ENCODE results near the gene CABCOCO1. TPM values are rescaled to one million over a fixed set of nuclear protein-coding genes. Genes with fewer than 3 reads are reported as not detected.

The CABCOCO1 gene
- total and polyA plus RNA-seq, 9 of the 15 experiments (the other 6 are each of a cell fraction or from before 2014, with no cell fraction given) = 0.04 TPM; not detected in 8

DNA sequence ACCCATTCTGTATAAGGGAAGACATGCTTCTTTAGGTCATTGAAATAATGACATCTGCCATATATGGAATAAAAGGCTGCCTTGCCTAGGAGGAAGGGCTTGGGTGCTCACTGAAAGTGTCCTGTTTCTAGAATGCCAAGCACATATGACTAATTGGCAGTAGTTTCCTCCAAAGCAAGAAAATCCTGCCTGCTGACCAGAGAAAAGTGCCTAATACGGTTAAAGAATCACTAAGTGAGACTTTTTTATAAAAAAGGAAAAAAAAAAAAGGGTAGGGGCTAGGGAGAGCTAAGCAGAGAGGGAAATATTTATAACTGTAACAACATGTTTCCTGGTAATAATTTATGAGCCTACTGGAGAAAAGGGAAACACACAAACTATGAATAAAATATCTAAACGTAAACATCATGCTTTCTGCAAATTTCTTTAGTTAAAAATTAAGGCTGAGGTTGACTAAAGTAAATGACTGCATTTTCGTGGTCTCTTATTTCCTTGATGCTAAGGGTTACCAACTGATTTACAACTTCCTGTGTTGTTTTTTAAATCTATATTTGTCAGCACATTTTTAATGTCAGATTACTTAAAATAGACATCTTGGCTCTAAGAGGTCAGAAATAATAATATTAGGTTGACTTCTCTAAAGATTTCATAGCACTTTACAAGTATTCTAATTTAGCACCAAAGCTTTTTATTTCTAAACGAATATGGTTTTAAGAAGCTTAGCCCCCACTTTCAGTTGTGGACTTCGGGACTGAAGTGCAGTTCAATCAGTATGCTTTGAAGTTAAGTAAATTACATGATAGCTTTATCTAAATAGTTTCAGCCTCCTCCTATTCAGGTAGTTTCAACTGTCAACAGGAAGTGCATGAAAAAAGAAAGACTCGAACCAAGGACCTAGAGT is 89.6 kb downstream of the CABCOCO1 start (continued):
- TF ChIP-seq, protein P1, sequence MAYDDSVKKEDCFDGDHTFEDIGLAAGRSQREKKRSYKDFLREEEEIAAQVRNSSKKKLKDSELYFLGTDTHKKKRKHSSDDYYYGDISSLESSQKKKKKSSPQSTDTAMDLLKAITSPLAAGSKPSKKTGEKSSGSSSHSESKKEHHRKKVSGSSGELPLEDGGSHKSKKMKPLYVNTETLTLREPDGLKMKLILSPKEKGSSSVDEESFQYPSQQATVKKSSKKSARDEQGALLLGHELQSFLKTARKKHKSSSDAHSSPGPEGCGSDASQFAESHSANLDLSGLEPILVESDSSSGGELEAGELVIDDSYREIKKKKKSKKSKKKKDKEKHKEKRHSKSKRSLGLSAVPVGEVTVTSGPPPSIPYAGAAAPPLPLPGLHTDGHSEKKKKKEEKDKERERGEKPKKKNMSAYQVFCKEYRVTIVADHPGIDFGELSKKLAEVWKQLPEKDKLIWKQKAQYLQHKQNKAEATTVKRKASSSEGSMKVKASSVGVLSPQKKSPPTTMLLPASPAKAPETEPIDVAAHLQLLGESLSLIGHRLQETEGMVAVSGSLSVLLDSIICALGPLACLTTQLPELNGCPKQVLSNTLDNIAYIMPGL (CRISPR knock-in tag; IDR thresholded peaks at IDR 0.05) = no peak
- TF ChIP-seq ZC3H11A (IDR thresholded peaks at IDR 0.05; ENCODE audit: low read depth, low read length) (no peak), CHD1 (IDR thresholded peaks at IDR 0.05; ENCODE audit: low read length) (no peak), ZBTB1 (CRISPR knock-in tag; IDR thresholded peaks at IDR 0.05; ENCODE audit: borderline replicate concordance, low read depth) (no peak), ESRRB (CRISPR knock-in tag; IDR thresholded peaks at IDR 0.05; ENCODE audit: borderline replicate concordance) (no peak), IFI16 (CRISPR knock-in tag; IDR thresholded peaks at IDR 0.05) (no peak), SREBF2 (CRISPR knock-in tag; IDR thresholded peaks at IDR 0.05) (no peak), ADNP (tag; IDR thresholded peaks at IDR 0.05) (no peak), ASH1L (IDR thresholded peaks at IDR 0.05; ENCODE audit: borderline replicate concordance, low read depth, partially characterized antibody) (no peak), CXXC5 (CRISPR knock-in tag; IDR thresholded peaks at IDR 0.05) (0 out of 2 replicates have a peak, but pooled peaks have one; percentile 24), PML (IDR thresholded peaks at IDR 0.05; ENCODE audit: low read length) (no peak), POU5F1 (IDR thresholded peaks at IDR 0.05; ENCODE audit: borderline replicate concordance, low read depth, low read length, partially characterized antibody) (no peak), HNRNPK (IDR thresholded peaks at IDR 0.05; ENCODE audit: low read depth, low read length, poor library complexity, severe bottlenecking) (no peak)
- TF ChIP-seq, protein P2, sequence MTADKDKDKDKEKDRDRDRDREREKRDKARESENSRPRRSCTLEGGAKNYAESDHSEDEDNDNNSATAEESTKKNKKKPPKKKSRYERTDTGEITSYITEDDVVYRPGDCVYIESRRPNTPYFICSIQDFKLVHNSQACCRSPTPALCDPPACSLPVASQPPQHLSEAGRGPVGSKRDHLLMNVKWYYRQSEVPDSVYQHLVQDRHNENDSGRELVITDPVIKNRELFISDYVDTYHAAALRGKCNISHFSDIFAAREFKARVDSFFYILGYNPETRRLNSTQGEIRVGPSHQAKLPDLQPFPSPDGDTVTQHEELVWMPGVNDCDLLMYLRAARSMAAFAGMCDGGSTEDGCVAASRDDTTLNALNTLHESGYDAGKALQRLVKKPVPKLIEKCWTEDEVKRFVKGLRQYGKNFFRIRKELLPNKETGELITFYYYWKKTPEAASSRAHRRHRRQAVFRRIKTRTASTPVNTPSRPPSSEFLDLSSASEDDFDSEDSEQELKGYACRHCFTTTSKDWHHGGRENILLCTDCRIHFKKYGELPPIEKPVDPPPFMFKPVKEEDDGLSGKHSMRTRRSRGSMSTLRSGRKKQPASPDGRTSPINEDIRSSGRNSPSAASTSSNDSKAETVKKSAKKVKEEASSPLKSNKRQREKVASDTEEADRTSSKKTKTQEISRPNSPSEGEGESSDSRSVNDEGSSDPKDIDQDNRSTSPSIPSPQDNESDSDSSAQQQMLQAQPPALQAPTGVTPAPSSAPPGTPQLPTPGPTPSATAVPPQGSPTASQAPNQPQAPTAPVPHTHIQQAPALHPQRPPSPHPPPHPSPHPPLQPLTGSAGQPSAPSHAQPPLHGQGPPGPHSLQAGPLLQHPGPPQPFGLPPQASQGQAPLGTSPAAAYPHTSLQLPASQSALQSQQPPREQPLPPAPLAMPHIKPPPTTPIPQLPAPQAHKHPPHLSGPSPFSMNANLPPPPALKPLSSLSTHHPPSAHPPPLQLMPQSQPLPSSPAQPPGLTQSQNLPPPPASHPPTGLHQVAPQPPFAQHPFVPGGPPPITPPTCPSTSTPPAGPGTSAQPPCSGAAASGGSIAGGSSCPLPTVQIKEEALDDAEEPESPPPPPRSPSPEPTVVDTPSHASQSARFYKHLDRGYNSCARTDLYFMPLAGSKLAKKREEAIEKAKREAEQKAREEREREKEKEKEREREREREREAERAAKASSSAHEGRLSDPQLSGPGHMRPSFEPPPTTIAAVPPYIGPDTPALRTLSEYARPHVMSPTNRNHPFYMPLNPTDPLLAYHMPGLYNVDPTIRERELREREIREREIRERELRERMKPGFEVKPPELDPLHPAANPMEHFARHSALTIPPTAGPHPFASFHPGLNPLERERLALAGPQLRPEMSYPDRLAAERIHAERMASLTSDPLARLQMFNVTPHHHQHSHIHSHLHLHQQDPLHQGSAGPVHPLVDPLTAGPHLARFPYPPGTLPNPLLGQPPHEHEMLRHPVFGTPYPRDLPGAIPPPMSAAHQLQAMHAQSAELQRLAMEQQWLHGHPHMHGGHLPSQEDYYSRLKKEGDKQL (CRISPR knock-in tag; IDR thresholded peaks at IDR 0.05; ENCODE audit: borderline replicate concordance) = no peak
- TF ChIP-seq, protein P3, sequence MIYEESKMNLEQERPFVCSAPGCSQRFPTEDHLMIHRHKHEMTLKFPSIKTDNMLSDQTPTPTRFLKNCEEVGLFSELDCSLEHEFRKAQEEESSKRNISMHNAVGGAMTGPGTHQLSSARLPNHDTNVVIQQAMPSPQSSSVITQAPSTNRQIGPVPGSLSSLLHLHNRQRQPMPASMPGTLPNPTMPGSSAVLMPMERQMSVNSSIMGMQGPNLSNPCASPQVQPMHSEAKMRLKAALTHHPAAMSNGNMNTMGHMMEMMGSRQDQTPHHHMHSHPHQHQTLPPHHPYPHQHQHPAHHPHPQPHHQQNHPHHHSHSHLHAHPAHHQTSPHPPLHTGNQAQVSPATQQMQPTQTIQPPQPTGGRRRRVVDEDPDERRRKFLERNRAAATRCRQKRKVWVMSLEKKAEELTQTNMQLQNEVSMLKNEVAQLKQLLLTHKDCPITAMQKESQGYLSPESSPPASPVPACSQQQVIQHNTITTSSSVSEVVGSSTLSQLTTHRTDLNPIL (CRISPR knock-in tag; IDR thresholded peaks at IDR 0.05) = no peak

Measured in K562 (cell line).